IPS-NIHi7 (cell line): Measurements from ENCODE around the gene PACSIN1.

ENCODE experiments used
- DNase-seq: peaks from one replicate; pipeline ENCODE4 v3.0.0; 2012; ENCODE audit warnings: mixed read lengths; ENCODE audit errors: extremely low spot score

Gene PACSIN1

GRCh38 chr6:34527751-34528670 is 62.1 kb downstream of the PACSIN1 start:
- no peak for DNase-seq

DNA sequence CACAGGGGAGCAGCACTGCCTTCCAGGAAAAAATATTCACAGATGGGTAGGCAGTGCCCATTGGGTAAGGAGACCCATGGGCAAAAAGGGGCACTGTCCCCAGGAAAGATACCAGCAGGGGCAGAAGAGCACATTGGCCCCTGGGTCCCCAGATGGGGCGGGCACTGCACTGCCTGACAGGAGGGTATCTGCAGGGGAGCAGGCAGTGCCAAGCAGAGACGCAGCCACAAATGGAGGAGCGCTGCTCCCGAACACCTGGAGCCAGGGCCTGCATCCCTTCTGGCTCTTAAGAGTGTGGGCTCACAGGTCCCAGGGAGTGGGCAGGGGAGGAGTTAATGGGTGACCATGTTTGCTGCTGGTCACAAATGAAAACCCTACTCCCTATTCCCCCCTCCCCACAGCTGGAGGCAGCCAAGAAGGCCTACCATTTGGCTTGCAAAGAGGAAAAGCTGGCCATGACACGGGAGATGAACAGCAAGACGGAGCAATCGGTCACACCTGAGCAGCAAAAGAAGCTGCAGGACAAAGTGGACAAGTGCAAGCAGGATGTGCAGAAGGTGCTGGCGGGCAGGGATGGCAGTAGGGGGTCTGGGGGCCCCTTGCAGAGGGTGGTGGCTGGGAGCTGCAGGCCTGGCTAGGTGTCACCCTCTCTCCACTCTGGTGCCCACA is 63.3 kb downstream of the PACSIN1 start:
- no peak for DNase-seq

GRCh38 chr6:34529665-34530327 is 63.9 kb downstream of the PACSIN1 start:
- DNase-seq = no peak

GRCh38 chr6:34530753-34531365 is 65.0 kb downstream of the PACSIN1 start:
- DNase-seq = no peak

GRCh38 chr6:34531580-34532201 is 65.8 kb downstream of the PACSIN1 start:
- peak; percentile 88 for DNase-seq

GRCh38 chr6:34532230-34532629 is 66.4 kb downstream of the PACSIN1 start:
- no peak for DNase-seq

- no peak for DNase-seq
Measured at GRCh38 chr6:34534146-34534545, 68.3 kb downstream of the PACSIN1 start.

GRCh38 chr6:34534656-34535055 is 68.8 kb downstream of the PACSIN1 start:
- no peak for DNase-seq

DNA sequence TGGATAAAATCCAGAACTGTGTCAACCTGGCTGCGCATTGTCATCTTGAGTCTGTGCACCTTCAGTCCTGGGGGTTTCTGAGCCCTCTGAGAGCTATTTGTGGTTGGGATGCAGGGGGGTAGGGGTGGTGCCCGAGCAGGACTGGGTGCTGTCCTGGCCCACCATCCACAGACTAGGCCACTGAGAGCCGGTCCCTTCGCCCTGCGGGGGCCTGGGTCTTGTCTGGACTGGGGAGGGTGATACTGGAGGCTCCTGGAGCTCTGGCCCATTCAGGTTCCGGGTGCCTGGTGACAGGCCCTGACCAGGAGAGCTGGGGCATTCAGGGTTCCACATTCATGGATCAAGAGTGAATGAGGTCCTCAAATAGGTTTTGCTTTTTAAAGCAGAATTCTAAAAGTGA is 69.3 kb downstream of the PACSIN1 start:
- DNase-seq = no peak

DNA sequence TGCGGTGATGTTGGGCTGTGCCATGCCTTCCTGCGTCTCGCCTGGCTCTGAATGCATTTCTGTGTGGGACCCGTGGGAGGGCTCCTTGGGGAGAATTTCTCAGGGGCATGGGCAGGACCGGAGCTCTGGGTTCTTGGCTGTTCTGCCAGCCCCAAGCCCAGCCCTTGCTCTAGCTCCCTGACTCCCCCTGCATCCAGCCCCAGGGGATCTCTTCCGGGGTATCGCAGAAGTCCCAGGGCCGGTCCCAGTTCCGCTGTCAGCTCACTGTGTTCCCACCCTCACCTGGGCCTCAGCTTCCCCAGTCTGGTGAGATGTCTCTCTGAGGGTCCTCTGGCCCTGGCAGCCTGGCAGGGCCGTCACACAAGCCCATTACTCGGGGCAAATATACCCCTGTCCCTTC is 69.8 kb downstream of the PACSIN1 start:
- DNase-seq = no peak

DNA sequence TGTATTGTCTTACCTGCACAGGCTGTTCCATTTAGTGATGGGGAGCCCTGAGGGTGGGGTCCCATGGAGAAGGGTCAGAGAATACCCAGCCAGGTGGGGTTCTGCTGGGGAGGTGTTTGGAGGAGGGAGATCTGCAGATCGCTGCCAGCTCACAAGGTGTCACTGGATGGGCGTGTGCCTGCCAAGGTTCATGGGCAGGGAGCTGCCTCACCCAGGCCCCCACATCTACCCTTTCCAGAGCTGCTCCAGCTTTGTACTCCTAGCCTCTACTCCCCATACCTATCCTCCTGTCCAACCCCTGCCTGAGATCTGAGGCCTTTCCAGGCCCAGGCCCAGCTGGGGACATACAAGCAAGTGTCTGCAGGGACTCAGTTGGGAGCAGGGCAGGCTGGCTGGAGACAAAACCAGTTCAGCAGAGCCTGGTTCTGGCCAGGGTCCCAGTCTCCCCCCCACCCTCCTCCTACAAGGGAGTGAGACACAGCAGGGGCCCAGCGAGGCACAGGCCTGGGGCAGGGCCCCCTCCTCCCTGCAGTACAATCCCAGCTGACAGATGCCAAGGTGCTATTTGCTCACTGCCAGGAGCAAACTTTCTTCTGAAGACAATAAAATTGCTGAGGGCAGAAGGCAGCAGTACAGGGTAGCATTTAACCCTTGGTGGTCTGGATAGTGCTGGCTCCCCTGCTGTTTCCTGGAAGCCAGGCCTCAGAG is 70.5 kb downstream of the PACSIN1 start:
- no peak for DNase-seq

GRCh38 chr6:34536959-34537848 is 71.3 kb downstream of the PACSIN1 start:
- no peak for DNase-seq

- no peak for DNase-seq
Measured at GRCh38 chr6:34537922-34538550, 72.2 kb downstream of the PACSIN1 start.

- no peak for DNase-seq
Measured at GRCh38 chr6:34538581-34538980, 72.7 kb downstream of the PACSIN1 start.

DNA sequence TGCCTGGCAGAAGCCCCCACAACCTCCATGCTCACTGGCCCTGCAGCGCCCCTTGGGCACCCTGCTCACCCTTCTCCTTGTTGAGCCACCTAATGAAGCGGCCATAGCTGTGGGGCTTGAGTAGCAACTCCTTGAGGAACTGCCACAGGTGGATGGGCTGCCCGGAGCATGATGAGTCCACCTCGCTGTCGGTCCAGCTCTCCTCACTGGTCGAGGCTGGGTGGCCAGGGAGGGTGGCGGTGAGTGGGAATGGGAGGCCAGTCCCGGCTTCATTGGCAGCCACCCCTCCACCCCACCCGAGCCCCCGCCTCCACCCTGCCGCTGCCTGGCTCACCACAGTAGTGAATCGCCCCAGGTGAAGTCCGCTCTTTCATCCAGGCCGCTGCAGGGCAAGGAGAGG is 73.3 kb downstream of the PACSIN1 start:
- no peak for DNase-seq

GRCh38 chr6:34540222-34540621 is 74.3 kb downstream of the PACSIN1 start:
- DNase-seq = no peak

DNA sequence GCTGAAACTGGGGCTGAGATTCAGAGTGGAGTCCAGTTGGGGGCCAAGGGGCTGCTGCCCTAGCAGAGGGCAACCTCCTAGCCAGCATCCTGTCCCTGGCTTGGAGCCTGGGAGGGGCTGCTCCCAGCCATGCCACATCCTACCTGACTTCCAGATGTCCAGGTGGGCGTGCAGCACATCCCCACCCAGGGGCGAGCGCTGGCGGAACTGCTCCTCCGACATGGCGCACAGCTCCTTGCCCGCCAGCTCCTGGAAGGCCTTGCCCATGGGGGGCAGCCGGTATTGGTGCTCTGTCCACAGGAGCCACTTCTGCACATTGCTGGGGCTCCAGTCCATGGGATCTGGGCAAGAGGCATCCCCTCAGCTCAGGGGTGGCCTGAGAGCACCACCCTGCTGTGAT is 75.0 kb downstream of the PACSIN1 start:
- DNase-seq = no peak

DNA sequence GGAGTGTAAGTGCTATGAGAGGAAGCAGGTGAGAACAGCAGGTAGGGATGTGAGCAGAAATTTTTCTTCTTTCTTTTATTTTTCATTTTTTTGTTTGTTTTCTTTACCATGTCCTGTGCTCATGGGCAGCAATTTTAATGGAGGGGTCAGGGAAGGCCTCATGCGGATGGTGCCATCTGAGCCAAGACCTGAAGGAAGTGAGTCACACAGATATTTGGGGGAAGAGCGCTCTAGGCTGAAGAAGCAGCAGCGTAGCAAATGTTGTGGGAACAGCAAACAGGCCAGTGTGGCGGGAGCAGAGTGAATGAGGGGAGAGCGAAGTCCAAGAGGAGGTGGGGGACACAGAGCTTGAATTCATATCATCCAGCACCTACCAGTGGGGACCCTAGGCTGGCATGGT is 77.5 kb downstream of the PACSIN1 start:
- DNase-seq = no peak

- no peak for DNase-seq
Measured at GRCh38 chr6:34544052-34544604, 78.3 kb downstream of the PACSIN1 start.
